Activated B cell treated with CpG ODN at 0.5 μM for 24 hours (primary cell): Measurements from ENCODE around the gene CBY2. TPM values are rescaled to one million over a fixed set of nuclear protein-coding genes. Genes with fewer than 3 reads are reported as not detected.

Experiments used
- ATAC-seq: fragments of 200-7000 bp; cut with Tn5 transposase; one replicate; pipeline ENCODE4 v1.10.0; 2021; ENCODE audit warnings: low read depth, mild to moderate bottlenecking, moderate library complexity
- CTCF ChIA-PET: fragments of 350-600 bp; sonication (Branson Sonifier 250); formaldehyde crosslinking; loops from one replicate; lab custom pipeline; 2021; ENCODE audit warnings: antibody characterized with exemption; lab: Charles Lee
- POLR2A ChIA-PET: fragments of 350-600 bp; sonication (Branson Sonifier 250); formaldehyde crosslinking; loops from one replicate; lab custom pipeline; 2021; ENCODE audit warnings: antibody characterized with exemption; lab: Charles Lee
- DNase-seq: peaks from one replicate; pipeline ENCODE4 v3.0.0; 2022
- H3K27ac Mint-ChIP-seq: one replicate; pipeline ENCODE4 v1.8.0; 2020; ENCODE audit warnings: mixed read lengths
- H3K27me3 Mint-ChIP-seq: one replicate; pipeline ENCODE4 v1.8.0; 2021; ENCODE audit warnings: mixed read lengths
- H3K36me3 Mint-ChIP-seq: one replicate; pipeline ENCODE4 v1.8.0; 2021; ENCODE audit warnings: low read depth, mixed read lengths
- H3K4me1 Mint-ChIP-seq: one replicate; pipeline ENCODE4 v1.8.0; 2021; ENCODE audit warnings: mixed read lengths
- H3K4me3 Mint-ChIP-seq: one replicate; pipeline ENCODE4 v1.8.0; 2020; ENCODE audit warnings: mild to moderate bottlenecking, mixed read lengths
- H3K9me3 Mint-ChIP-seq: one replicate; pipeline ENCODE4 v1.8.0; 2020; ENCODE audit warnings: mixed read lengths
- intact Hi-C: fragments of 100-400 bp; cut with micrococcal nuclease; formaldehyde crosslinking; loops from one replicate; pipeline ENCODE4 v1.15.1; 2024
- total RNA-seq: library from RNA; stranded (reverse); gene quantifications from 2 replicates; pipeline ENCODE4 v1.2.3, GENCODE V29; 2022
- TF ChIP-seq, protein P1 (sequence below): fragments of 200-600 bp; IDR thresholded peaks from one replicate; pipeline ENCODE4 v1.8.0; 2022; ENCODE audit warnings: antibody characterized with exemption, mild to moderate bottlenecking

The CBY2 gene
- total RNA-seq, 1 donor from 2014 or later = not detected

DNA sequence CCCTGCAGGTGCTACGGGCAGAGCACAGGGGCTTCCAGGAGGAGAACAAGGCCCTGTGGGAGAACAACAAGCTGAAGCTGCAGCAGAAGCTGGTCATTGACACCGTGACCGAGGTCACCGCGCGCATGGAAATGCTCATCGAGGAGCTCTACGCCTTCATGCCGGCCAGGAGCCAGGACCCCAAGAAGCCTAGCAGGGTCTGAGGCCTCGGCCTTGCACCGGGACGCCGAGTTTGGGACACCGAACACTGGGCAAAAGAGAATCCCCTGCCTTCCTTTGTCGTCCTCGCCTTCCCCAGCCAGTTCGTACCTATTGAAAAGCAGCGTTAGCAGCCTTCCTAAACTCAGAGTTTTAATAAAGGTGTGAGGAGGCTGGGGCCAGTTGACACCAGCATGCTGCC lies 12.1 kb downstream of the CBY2 start:
- H3K9me3 Mint-ChIP-seq = no peaks in the 10 kb centered on the region
- H3K36me3 Mint-ChIP-seq = no peaks in the 10 kb centered on the region
- intact Hi-C loops = no loop called here
- no peak for ATAC-seq
- POLR2A ChIA-PET = no interaction called here
- TF ChIP-seq, protein P1, sequence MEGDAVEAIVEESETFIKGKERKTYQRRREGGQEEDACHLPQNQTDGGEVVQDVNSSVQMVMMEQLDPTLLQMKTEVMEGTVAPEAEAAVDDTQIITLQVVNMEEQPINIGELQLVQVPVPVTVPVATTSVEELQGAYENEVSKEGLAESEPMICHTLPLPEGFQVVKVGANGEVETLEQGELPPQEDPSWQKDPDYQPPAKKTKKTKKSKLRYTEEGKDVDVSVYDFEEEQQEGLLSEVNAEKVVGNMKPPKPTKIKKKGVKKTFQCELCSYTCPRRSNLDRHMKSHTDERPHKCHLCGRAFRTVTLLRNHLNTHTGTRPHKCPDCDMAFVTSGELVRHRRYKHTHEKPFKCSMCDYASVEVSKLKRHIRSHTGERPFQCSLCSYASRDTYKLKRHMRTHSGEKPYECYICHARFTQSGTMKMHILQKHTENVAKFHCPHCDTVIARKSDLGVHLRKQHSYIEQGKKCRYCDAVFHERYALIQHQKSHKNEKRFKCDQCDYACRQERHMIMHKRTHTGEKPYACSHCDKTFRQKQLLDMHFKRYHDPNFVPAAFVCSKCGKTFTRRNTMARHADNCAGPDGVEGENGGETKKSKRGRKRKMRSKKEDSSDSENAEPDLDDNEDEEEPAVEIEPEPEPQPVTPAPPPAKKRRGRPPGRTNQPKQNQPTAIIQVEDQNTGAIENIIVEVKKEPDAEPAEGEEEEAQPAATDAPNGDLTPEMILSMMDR = no peak
- H3K27ac Mint-ChIP-seq = no peak overlapping the region
- no peaks in the 10 kb centered on the region for H3K4me1 Mint-ChIP-seq
- H3K27me3 Mint-ChIP-seq = peaks cover 4% of the 10 kb centered on the region
- CTCF ChIA-PET = no interaction called here
- DNase-seq = no peak
- no peak overlapping the region for H3K4me3 Mint-ChIP-seq

DNA sequence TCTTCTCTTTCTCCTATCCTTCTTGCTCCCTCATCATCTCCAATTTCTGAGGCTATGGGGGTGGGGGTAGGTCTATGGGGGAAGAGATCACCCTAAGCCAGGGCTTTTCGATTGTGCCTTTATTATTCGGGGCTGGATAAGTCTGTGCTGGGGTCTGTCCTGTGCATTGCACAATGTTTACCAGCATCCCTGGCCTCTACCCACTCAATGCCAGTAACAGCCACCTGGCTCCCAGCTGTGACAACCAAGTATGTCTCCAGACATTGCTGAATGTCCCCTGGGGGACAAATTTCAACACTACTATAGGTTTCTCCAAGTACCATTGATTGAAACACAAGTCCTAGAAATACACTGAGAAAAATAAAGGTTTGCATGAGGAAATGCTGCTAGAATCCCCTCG lies 13.2 kb downstream of the CBY2 start:
- intact Hi-C loops = no loop called here
- TF ChIP-seq, protein P1 = no peak
- Mint-ChIP-seq H3K9me3 (no peaks in the 10 kb centered on the region), H3K4me3 (no peak overlapping the region), H3K36me3 (no peaks in the 10 kb centered on the region), H3K27me3 (peaks cover 4% of the 10 kb centered on the region), H3K4me1 (no peaks in the 10 kb centered on the region), H3K27ac (no peak overlapping the region)
- CTCF ChIA-PET = no interaction called here
- ATAC-seq (no peak), DNase-seq (no peak)
- POLR2A ChIA-PET = no interaction called here

DNA sequence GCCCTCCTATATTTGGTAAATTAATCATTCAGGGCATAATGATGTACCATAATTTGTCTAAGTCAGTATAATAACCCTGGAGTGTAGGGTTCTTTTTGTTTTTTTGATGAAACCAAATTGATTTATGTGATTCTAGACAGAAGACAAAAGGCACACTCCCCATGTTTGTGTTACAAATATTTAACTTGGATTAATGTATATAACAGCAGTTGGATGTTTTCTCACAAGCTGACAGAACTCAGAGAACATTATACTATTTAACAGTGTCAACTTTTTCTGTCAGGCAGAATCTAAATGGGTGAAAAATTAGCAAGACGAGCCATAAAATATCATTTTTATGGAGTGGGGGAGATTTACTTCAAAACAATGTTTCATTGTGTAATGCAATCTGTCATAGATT lies 15.2 kb downstream of the CBY2 start:
- no peak overlapping the region for H3K4me3 Mint-ChIP-seq
- POLR2A ChIA-PET = no interaction called here
- intact Hi-C loops = no loop called here

DNA sequence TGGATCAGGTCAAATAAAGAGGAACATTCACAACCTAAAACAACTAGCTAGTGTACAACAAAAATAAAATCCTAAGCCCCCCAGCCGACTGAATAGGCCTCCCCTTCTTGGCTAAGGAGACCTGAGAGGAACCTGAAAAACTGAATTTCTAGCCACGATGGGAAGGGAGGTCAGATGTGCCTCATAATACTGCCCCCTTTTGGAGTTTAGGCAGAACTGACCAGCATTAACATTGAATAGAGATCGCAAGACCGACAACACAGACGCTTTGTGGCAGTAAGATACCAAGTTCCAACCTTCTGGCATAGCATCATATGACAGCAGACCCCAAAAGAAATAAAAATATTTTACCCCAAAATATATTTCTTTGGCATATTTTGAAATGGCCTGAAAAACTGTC lies 15.9 kb downstream of the CBY2 start:
- ChIA-PET CTCF (no interaction called here), POLR2A (no interaction called here)
- H3K9me3 Mint-ChIP-seq = no peaks in the 10 kb centered on the region
- no peak for DNase-seq
- no peaks in the 10 kb centered on the region for H3K36me3 Mint-ChIP-seq
- intact Hi-C loops = no loop called here
- no peak overlapping the region for H3K27ac Mint-ChIP-seq
- no peaks in the 10 kb centered on the region for H3K4me1 Mint-ChIP-seq
- TF ChIP-seq, protein P1 = no peak
- H3K4me3 Mint-ChIP-seq = no peak overlapping the region
- peaks cover 2% of the 10 kb centered on the region for H3K27me3 Mint-ChIP-seq
- no peak for ATAC-seq

More for the DNA sequence above, 15.2 kb downstream of the CBY2 start:
- H3K9me3 Mint-ChIP-seq = no peaks in the 10 kb centered on the region
- no peak overlapping the region for H3K27ac Mint-ChIP-seq
- CTCF ChIA-PET = no interaction called here
- no peaks in the 10 kb centered on the region for H3K36me3 Mint-ChIP-seq
- peaks cover 2% of the 10 kb centered on the region for H3K27me3 Mint-ChIP-seq
- DNase-seq (no peak), ATAC-seq (no peak)
- H3K4me1 Mint-ChIP-seq = no peaks in the 10 kb centered on the region
- TF ChIP-seq, protein P1 = no peak

DNA sequence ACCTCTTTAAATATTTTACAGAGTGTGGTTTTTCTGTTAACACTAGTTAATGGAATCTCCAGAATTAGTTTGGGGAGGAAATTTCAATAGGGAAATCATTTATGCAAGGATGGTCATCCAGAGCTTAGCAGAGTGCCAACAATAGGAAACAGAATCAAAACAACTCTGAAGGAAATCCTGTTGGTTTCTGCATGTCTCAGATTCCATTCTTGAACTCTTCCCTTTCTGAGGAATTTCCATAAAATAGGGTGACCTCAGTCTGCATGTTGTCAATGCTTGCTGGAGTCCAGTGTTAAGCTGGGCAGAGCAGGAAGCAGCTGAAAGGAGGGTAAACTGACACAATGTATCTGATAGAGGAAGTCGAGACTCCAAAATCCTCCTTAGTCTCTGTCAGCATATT lies 16.9 kb downstream of the CBY2 start:
- Mint-ChIP-seq H3K27ac (no peak overlapping the region), H3K36me3 (no peaks in the 10 kb centered on the region), H3K4me3 (no peak overlapping the region), H3K9me3 (no peaks in the 10 kb centered on the region), H3K27me3 (peaks cover 2% of the 10 kb centered on the region), H3K4me1 (no peaks in the 10 kb centered on the region)
- CTCF ChIA-PET = no interaction called here
- DNase-seq = no peak
- POLR2A ChIA-PET = no interaction called here
- intact Hi-C loops = no loop called here
- no peak for ATAC-seq
- TF ChIP-seq, protein P1 = no peak
